Activated T-cell treated with anti-CD3 and anti-CD28 coated beads, Interleukin-2, amount 50 U/mL, for 24 hours (primary cell): ENCODE data around the gene S100A9.

Experiments
- DNase-seq: peaks from one replicate; pipeline ENCODE4 v3.0.0-alpha.2; 2020
- H3K27ac Mint-ChIP-seq: 2 replicates; pipeline ENCODE4 v1.8.0; 2020; ENCODE audit warnings: mild to moderate bottlenecking, mixed read lengths
- H3K27me3 Mint-ChIP-seq: 2 replicates; pipeline ENCODE4 v1.8.0; 2020; ENCODE audit warnings: mixed read lengths
- H3K36me3 Mint-ChIP-seq: 2 replicates; pipeline ENCODE4 v1.8.0; 2020; ENCODE audit warnings: low read depth, mixed read lengths
- H3K4me1 Mint-ChIP-seq: 2 replicates; pipeline ENCODE4 v1.8.0; 2020; ENCODE audit warnings: low read depth, mixed read lengths
- H3K4me3 Mint-ChIP-seq: 2 replicates; pipeline ENCODE4 v1.8.0; 2020; ENCODE audit warnings: mild to moderate bottlenecking, moderate library complexity, mixed read lengths
- H3K9me3 Mint-ChIP-seq: 2 replicates; pipeline ENCODE4 v1.8.0; 2020; ENCODE audit warnings: mixed read lengths

S100A9 gene

DNA sequence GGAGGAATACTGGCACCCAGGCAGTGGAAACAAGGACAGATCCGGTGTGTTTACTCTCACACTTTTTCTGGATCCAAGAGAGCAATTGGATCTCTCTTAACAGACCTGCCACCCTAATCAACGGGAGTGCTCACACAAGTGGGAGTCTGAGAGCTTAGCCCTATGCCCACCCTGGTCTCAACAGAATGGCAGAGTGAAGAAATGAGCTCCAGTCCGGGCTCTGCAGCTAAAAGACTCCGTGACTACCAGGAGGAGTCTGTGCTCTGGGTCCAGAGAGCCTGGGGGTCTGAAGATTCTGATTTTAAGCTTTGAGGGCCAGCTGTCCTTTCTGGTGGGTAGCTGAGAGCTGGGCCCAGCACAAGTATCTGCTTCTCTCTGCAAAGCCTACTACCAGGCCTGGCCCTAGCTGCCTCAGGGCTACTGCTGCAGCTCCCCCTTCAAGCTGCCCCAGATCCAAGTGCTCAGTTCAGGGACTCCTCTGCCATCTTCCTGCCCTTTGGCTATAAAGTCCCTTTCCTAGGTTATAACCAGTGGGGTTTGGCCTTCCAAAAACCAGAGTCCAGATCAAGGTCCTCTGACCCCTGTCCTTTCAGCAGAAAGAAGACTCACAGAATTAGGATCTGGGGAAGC is 3.9 kb downstream of the S100A9 start:
- H3K4me1 Mint-ChIP-seq = peaks cover 13% of the 10 kb centered on the region
- H3K9me3 Mint-ChIP-seq = no peaks in the 10 kb centered on the region
- H3K4me3 Mint-ChIP-seq = no peak overlapping the region
- H3K36me3 Mint-ChIP-seq = no peaks in the 10 kb centered on the region
- no peak for DNase-seq
- H3K27me3 Mint-ChIP-seq = peaks cover 9% of the 10 kb centered on the region
- H3K27ac Mint-ChIP-seq = no peak overlapping the region

DNA sequence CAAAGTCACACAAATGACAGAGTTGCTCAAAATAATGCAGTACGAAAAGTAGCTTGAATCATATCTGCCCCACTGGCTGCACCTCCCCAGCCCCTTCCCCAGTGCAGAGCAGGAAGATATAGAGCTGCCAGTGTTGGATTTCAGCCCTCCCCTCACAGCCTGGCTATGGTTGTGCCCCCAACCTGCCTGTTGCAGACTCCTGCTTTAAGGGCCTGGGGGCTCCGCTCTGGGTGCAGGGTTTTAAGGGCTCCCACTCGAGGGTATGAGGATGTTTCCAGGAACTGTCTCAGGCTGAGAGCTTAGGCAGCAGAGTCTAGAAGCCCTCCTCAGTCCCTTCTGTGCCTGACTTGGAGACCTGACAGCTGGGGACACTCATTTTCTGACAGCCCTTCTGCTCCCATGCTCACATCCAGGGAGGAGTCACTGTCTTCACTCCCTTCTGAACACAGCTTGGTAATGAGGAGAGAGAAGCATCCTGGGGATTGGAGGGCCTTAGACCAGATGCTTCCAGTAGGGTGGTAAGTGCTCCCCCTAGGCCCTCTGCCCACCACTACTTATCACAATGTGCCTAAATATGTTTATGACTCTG is 4.6 kb downstream of the S100A9 start:
- H3K27ac Mint-ChIP-seq = no peak overlapping the region
- peaks cover 9% of the 10 kb centered on the region for H3K27me3 Mint-ChIP-seq
- peaks cover 9% of the 10 kb centered on the region for H3K4me1 Mint-ChIP-seq
- H3K4me3 Mint-ChIP-seq = no peak overlapping the region
- no peaks in the 10 kb centered on the region for H3K9me3 Mint-ChIP-seq
- no peaks in the 10 kb centered on the region for H3K36me3 Mint-ChIP-seq
- no peak for DNase-seq

DNA sequence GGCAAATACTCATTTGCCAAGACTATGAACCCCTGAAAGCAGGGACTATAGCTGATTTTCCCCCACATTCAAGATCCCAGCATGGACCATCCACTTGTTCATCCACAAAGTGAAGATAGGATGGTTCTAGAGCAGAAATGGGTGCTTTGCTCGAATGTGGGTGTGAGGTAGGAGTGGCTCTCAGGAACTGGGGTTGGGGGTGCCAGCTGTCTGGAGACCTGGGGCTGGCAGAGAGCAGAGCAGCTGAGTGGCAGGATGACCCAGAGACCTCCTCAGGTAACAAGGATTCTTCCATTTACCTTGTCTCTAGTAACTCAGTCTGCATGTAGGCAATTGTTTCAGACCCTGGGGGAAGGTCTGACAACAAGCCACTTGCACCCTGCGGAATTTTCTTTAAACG is 6.0 kb downstream of the S100A9 start:
- H3K4me3 Mint-ChIP-seq = no peak overlapping the region
- H3K36me3 Mint-ChIP-seq = no peaks in the 10 kb centered on the region
- no peak overlapping the region for H3K27ac Mint-ChIP-seq
- H3K9me3 Mint-ChIP-seq = no peaks in the 10 kb centered on the region
- DNase-seq = no peak
- H3K4me1 Mint-ChIP-seq = no peaks in the 10 kb centered on the region
- peaks cover 9% of the 10 kb centered on the region for H3K27me3 Mint-ChIP-seq

DNA sequence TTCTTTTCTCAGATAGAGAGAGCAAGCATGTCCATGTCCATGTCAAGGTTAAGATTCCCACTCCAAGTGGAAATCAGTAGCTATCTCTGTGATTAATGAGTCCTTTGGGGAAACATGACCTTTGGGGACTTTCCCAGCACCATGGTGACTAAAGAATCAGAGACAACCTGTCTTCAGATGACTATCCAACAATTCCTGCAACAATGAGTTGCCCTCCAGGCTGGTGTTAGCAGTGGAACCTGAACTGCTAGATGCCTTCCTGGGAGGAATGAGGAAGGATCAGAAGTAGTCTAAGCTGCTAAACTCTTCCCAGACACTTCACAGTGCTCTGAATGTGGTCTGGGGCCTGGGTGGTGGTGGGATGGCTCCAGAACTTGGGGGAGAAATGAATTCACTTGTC is 6.5 kb downstream of the S100A9 start:
- no peaks in the 10 kb centered on the region for H3K9me3 Mint-ChIP-seq
- DNase-seq = no peak
- no peak overlapping the region for H3K4me3 Mint-ChIP-seq
- no peaks in the 10 kb centered on the region for H3K4me1 Mint-ChIP-seq
- no peaks in the 10 kb centered on the region for H3K36me3 Mint-ChIP-seq
- H3K27me3 Mint-ChIP-seq = peaks cover 9% of the 10 kb centered on the region
- H3K27ac Mint-ChIP-seq = no peak overlapping the region

DNA sequence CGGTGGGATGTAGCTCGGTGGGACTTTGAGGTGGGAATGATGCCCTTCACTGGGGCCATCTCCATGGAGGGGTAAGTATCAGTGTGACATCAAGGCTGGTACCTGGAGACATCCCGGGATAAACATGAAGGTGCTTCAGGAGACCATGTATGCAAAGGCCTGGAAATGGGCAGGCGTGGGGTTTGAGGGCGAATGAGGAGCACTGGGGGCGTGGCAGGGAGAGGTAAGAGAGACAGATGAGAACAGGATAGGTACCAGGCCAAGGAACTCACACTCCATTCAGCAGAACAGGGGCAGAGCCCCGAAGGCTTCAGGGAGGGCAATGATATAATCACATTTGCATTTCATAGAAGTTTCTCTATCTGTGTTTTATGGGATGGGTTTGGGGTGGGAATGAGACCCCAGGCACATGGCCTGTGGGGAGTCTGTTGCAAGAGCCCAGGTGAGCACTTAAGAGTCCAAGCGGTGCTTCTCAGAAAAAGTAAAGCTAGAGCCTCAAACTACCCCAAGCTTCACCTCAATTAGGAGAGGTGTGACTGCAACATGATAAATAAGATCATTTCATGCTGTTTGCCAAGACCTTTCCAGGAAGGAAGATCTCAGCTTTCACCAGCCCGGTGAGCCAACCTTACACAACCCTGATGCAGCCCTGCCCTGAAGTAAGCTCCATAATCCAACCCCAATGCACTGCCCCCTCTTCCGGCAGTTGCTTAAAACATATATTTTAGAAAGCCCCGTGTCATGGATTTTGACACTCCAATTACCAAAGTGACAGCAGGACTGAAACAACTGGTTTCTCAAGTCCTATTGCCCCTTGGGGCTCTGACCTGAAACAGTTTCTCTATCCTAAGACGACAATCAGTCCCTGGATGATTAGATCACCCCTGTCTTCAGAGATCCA is 7.4 kb downstream of the S100A9 start:
- H3K9me3 Mint-ChIP-seq = no peaks in the 10 kb centered on the region
- no peak overlapping the region for H3K27ac Mint-ChIP-seq
- H3K36me3 Mint-ChIP-seq = no peaks in the 10 kb centered on the region

DNA sequence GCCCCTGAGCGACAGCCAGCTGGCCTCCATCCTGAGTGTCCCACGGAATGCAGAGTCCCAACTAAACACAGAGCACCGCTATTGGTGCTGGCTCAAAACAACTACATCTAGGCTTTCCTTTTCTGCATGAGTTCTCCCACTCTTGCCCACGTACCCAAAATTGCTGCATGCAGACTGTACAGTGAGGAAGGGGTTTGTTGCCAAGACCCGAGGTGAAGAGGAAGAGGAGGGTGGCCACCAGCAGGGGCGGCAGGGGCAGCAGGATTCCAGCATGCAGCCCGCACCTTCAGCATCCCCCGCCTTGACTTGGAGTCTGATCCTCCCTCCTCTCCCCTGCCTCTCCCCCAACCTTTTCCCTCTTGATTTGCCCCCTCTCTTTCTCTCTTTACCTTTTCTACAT is 8.0 kb downstream of the S100A9 start:
- H3K27me3 Mint-ChIP-seq = peaks cover 11% of the 10 kb centered on the region
- H3K4me3 Mint-ChIP-seq = no peak overlapping the region
- no peaks in the 10 kb centered on the region for H3K36me3 Mint-ChIP-seq
- no peak overlapping the region for H3K27ac Mint-ChIP-seq
- no peaks in the 10 kb centered on the region for H3K9me3 Mint-ChIP-seq
- DNase-seq = no peak
- H3K4me1 Mint-ChIP-seq = no peaks in the 10 kb centered on the region

More for the DNA sequence above, 7.4 kb downstream of the S100A9 start:
- DNase-seq = no peak
- Mint-ChIP-seq H3K4me1 (no peaks in the 10 kb centered on the region), H3K27me3 (peaks cover 11% of the 10 kb centered on the region), H3K4me3 (no peak overlapping the region)

DNA sequence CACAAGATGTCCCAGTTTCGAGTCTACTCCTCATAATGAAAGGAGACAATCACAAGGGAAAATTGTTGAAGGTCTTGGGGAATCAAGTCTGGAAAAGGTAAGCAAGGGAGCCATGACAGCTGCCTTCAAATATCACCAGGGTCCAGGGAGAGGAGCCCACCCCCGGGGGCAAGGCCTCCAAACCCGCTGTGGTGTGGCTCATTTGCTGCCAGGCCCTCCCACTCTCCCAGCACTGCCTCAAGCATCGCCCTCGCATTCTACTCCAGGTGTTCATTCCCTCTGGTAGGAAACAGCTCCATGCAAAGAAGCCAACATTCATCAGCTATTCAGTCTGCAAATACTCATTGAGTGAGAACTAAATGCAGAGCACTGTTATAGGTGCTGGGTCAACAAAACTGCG is 8.6 kb downstream of the S100A9 start:
- Mint-ChIP-seq H3K27me3 (peaks cover 11% of the 10 kb centered on the region), H3K4me3 (no peak overlapping the region), H3K9me3 (no peaks in the 10 kb centered on the region), H3K27ac (no peak overlapping the region), H3K36me3 (no peaks in the 10 kb centered on the region), H3K4me1 (no peaks in the 10 kb centered on the region)
- no peak for DNase-seq

DNA sequence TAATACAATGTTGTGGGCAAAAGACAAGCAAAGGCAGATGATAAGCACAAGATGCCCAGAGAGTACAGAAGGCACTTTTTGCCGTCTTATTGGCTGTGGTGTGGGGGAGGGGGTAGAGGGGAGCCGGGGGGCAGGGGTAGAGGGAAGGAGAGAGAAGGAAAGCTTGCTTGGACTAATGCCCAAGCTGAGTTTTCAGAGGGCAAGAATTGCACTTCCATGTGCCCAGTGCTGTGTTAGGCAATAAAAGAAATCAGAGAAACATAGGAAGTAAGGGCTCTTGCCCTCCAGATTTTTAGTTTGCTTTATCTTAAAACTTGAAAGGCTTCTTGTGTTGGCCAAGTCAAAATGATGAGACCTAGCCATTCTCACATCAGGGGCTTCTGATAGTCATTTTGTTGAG is 9.4 kb downstream of the S100A9 start:
- Mint-ChIP-seq H3K27ac (no peak overlapping the region), H3K4me1 (no peaks in the 10 kb centered on the region), H3K9me3 (no peaks in the 10 kb centered on the region), H3K36me3 (no peaks in the 10 kb centered on the region), H3K27me3 (peaks cover 11% of the 10 kb centered on the region), H3K4me3 (no peak overlapping the region)
- DNase-seq = no peak

DNA sequence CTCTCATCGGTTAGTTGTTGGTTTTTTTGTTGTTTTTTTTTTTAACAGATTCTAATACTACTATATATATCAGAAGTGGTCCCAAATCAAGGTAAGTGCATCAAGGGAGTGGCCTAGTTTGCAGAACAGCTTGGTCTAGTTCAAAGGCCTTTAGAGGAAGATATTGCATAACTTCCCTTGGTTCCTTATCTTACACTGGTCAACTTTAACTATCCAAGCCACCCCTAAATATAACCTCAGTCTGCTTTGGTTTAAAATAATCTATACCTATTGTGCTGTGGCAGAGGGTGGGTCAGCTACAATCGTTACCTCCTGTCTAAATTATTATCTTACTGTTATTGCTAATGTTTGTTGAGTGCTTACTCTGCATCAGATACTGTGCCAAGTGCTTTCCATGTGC is 10.8 kb downstream of the S100A9 start:
- Mint-ChIP-seq H3K4me3 (no peak overlapping the region), H3K9me3 (no peaks in the 10 kb centered on the region), H3K4me1 (no peaks in the 10 kb centered on the region), H3K27me3 (peaks cover 9% of the 10 kb centered on the region), H3K36me3 (no peaks in the 10 kb centered on the region), H3K27ac (no peak overlapping the region)
- DNase-seq = no peak

DNA sequence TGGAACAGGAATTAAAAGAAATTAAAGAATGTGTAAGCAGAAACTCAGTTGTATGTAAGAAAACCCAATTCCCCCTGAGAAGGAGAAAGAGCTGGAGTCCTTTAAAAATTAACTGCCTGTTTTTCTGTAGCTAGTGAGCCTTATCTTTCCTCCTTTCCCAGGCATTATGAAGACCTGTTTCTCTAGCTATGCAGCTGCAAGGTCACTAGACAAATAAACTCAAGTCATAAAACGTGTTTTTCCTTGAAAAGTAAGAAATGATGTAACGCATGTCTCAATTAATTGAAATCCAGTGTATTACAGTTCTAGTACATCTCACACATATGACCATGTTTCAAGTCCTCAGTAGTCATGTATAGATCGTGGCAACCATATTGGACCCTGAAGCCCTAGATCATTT is 12.5 kb downstream of the S100A9 start:
- H3K4me3 Mint-ChIP-seq = no peak overlapping the region
- no peak overlapping the region for H3K27ac Mint-ChIP-seq
- H3K27me3 Mint-ChIP-seq = peaks cover 9% of the 10 kb centered on the region
- no peaks in the 10 kb centered on the region for H3K9me3 Mint-ChIP-seq
- no peak for DNase-seq
- no peaks in the 10 kb centered on the region for H3K36me3 Mint-ChIP-seq
- no peaks in the 10 kb centered on the region for H3K4me1 Mint-ChIP-seq

DNA sequence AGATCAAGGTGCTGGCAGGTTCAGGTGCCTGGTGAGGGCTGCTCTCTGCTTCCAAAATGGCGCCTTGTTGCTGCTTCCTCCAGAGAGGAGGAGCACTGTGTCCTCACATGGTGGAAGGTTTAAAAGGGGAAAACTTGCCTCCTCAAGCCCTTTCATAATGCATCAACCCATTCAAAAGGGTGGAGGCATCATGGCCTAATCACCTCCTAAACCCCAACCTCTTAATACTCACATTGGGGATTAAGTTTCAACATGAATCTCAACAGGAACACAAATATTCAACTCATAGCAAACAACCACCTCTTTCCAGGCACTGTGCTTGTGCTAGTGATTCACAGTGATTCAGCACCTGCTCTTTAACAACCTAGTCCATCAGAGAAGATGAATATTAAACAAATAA is 13.6 kb downstream of the S100A9 start:
- peaks cover 15% of the 10 kb centered on the region for H3K27me3 Mint-ChIP-seq
- H3K4me3 Mint-ChIP-seq = no peak overlapping the region
- H3K27ac Mint-ChIP-seq = no peak overlapping the region
- H3K36me3 Mint-ChIP-seq = no peaks in the 10 kb centered on the region
- no peaks in the 10 kb centered on the region for H3K4me1 Mint-ChIP-seq
- no peak for DNase-seq
- no peaks in the 10 kb centered on the region for H3K9me3 Mint-ChIP-seq

DNA sequence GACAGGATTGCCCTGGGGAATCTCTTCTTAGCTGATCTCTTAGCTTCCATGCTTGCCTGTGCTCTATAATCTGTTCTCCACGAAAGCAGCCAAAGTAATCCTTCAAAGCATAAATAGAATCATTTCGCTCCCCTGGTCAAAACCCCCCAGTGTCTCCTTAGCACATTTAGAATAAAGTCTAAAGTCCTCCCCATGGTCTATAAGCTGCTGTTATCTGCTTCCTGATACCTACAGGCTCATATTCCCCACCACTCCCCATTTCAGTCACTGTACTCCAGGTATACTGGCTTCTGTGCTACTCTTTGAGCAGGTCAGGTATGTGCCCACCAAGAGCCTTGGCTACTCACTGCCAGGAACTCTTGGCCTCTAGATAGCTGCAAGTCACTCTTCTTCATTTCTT is 14.9 kb downstream of the S100A9 start:
- H3K9me3 Mint-ChIP-seq = no peaks in the 10 kb centered on the region
- H3K4me1 Mint-ChIP-seq = no peaks in the 10 kb centered on the region
- no peak overlapping the region for H3K4me3 Mint-ChIP-seq
- H3K27ac Mint-ChIP-seq = no peak overlapping the region
- no peak for DNase-seq
- H3K36me3 Mint-ChIP-seq = no peaks in the 10 kb centered on the region
- H3K27me3 Mint-ChIP-seq = peaks cover 26% of the 10 kb centered on the region

DNA sequence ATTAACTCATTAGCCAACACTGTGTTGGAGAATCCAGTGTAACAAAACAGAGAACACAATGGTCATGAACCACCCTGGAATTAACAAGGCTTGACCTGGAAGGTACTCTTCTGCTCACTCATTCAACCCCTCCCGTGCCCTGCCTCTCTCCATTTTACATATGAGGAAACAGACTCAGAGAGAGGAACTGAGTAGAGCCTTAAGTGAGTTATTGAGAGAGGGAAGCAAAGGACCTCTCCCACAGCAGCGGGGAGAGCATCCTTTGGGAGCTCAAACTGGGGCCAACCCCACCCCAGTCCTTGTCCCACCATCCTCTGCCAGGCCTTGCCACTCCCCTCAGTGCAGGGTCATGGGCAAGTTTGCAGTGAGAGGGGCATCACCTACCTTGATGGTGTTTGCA is 16.4 kb downstream of the S100A9 start:
- no peak for DNase-seq
- Mint-ChIP-seq H3K9me3 (no peaks in the 10 kb centered on the region), H3K4me3 (no peak overlapping the region), H3K4me1 (no peaks in the 10 kb centered on the region), H3K27me3 (peaks cover 37% of the 10 kb centered on the region), H3K36me3 (no peaks in the 10 kb centered on the region), H3K27ac (no peak overlapping the region)

DNA sequence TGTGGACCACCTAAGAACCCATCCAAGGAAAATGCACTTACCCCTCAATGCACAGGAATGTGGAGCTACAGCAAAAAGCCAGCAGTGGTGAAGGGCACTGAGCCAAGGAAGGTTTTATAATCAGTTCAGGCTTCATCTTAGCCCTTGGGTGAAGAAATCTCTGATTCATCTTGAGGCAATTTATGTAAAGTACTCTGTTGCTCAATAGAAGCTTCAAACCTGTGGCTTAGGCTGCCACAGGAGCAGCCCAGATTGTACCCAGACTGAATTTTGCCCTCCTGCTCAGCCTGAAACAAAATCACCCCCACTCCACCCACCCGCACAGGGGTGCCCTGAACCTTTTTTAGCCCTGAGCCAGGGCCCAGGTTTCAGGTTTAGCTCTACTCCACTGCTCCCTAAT is 17.9 kb downstream of the S100A9 start, which contains the start of gene S100A12:
Gene S100A12, minus strand, starts transcription at position 111 of the 400 bp plus-strand sequence. CDS start 1,029 bp downstream, outside the sequence.
- no peak for DNase-seq
- Mint-ChIP-seq H3K36me3 (no peaks in the 10 kb centered on the region), H3K27me3 (peaks cover 41% of the 10 kb centered on the region), H3K27ac (no peak within 1 kb of the TSS), H3K4me3 (no peak within 1 kb of the TSS), H3K9me3 (no peaks in the 10 kb centered on the region), H3K4me1 (no peaks in the 10 kb centered on the region)

DNA sequence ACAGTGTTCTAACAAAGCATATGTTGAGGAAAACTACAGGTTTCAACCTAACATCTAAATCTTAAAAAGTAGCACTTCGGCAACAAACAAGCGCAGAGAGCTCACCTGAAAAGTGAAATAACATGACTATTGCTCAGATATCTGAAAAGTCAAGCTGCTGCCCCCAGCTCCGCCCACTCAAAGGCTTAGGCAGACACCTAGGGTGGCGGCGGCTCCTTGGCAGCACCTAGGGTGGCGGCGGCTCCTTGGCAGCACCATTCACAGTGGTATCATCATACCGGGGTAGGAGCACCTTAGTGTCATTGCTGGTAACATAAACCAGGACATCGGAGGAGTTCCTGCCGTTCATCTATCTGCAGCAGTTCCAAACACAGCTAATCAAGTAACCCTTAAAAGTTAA is 21.9 kb downstream of the S100A9 start:
- peaks cover 16% of the 10 kb centered on the region for H3K9me3 Mint-ChIP-seq
- no peaks in the 10 kb centered on the region for H3K36me3 Mint-ChIP-seq
- no peak overlapping the region for H3K4me3 Mint-ChIP-seq
- no peak overlapping the region for H3K27ac Mint-ChIP-seq
- H3K4me1 Mint-ChIP-seq = no peaks in the 10 kb centered on the region
- no peak for DNase-seq
- H3K27me3 Mint-ChIP-seq = peaks cover 55% of the 10 kb centered on the region
